Liver (tissue), 3 donors: ENCODE data around the gene OSCP1.

ENCODE experiments used
- CTCF ChIP-seq: fragments of 150-350 bp; IDR thresholded peaks from 2 replicates; pipeline ENCODE4 v1.5.1; 2017; ENCODE audit warnings: improper control_type of control experiment, low read depth, low read length; ENCODE audit not compliant: missing input control
- EGR1 ChIP-seq, 2 donors: IDR thresholded peaks; 2 replicates each; pipeline ENCODE4 v1.6.1; 2016 to 2018; ENCODE audit warnings: antibody characterized with exemption in 2 of 2, low read depth in 2 of 2
- donor health status: healthy.
- donor health status: healthy.

- TF ChIP-seq CTCF: no peak
- TF ChIP-seq EGR1 (IDR thresholded peaks at IDR 0.05; ENCODE audit: low read depth in 2 of 2): no peak
These were observed 34.5 kb downstream of the OSCP1 start for GRCh38 chr1:36415661-36416326.
